HEK293 (cell line): ENCODE measurements around the gene ADRA2B.

ENCODE experiments used
- CTCF ChIA-PET: fragments of 350-600 bp; formaldehyde crosslinking; extraction: SDS; loops from one replicate; lab custom pipeline; 2021; ENCODE audit warnings: antibody characterized with exemption; lab: Yijun Ruan, JAX
- POLR2A ChIA-PET: fragments of 300-600 bp; formaldehyde crosslinking; extraction: SDS; loops from one replicate; lab custom pipeline; 2020; ENCODE audit warnings: antibody characterized with exemption, inconsistent platforms; lab: Yijun Ruan, JAX
- H3K27ac ChIP-seq: fragments of 200-500 bp; sonication (Bioruptor generic); 2 replicates; pipeline ENCODE4 v1.5.1; 2014; ENCODE audit warnings: low read depth, low read length, control low read depth, inconsistent platforms; ENCODE audit errors: extremely low read depth
- H3K36me3 ChIP-seq, 2 experiments: fragments of 200-500 bp in 1 of 2; sonication (Bioruptor generic) in 1 of 2; 1 replicate in 1 of 2; 2 replicates in 1 of 2; pipeline ENCODE4 v1.5.1; 2014 to 2017; ENCODE audit warnings: inconsistent platforms in 2 of 2, low read length in 2 of 2; ENCODE audit not compliant: control insufficient read depth in 2 of 2, insufficient read depth in 1 of 2
- H3K4me1 ChIP-seq: fragments of 200-500 bp; sonication (Bioruptor generic); 2 replicates; pipeline ENCODE4 v1.5.1; 2014; ENCODE audit warnings: mild to moderate bottlenecking, low read length, inconsistent platforms; ENCODE audit not compliant: control insufficient read depth, insufficient read depth
- H3K4me3 ChIP-seq: 2 replicates; pipeline ENCODE4 v1.5.1; 2011; ENCODE audit warnings: low read depth, mild to moderate bottlenecking, control low read depth, low read length, moderate library complexity
- H3K9me3 ChIP-seq: fragments of 200-500 bp; sonication (Bioruptor generic); 2 replicates; pipeline ENCODE4 v1.5.1; 2014; ENCODE audit warnings: low read depth, low read length, inconsistent platforms; ENCODE audit not compliant: control insufficient read depth, insufficient read depth
- KLF16 ChIP-seq: fragments of 450-650 bp; formaldehyde crosslinking; IDR thresholded peaks from 2 replicates; pipeline ENCODE4 v1.5.1; 2017; ENCODE audit warnings: missing biosample characterization, missing genetic modification characterization
- KLF8 ChIP-seq: fragments of 450-650 bp; formaldehyde crosslinking; IDR thresholded peaks from 2 replicates; pipeline ENCODE4 v1.5.1; 2016; ENCODE audit warnings: missing biosample characterization, missing genetic modification characterization
- OSR2 ChIP-seq: fragments of 450-650 bp; formaldehyde crosslinking; IDR thresholded peaks from 2 replicates; pipeline ENCODE4 v1.5.1; 2016; ENCODE audit warnings: missing biosample characterization, missing genetic modification characterization
- SCRT2 ChIP-seq: fragments of 450-650 bp; formaldehyde crosslinking; IDR thresholded peaks from 2 replicates; pipeline ENCODE4 v1.5.1; 2016; ENCODE audit warnings: missing biosample characterization, missing genetic modification characterization
- SP3 ChIP-seq: fragments of 450-650 bp; formaldehyde crosslinking; IDR thresholded peaks from 2 replicates; pipeline ENCODE4 v1.5.1; 2016; ENCODE audit warnings: missing biosample characterization, missing genetic modification characterization
- SP7 ChIP-seq: fragments of 450-650 bp; formaldehyde crosslinking; IDR thresholded peaks from 2 replicates; pipeline ENCODE4 v1.5.1; 2016; ENCODE audit warnings: missing biosample characterization, missing genetic modification characterization
- ZFHX2 ChIP-seq: fragments of 450-650 bp; formaldehyde crosslinking; conservative IDR thresholded peaks from 2 replicates; pipeline ENCODE4 v1.5.1; 2016; ENCODE audit warnings: missing biosample characterization, missing genetic modification characterization
- ZNF132 ChIP-seq: fragments of 450-650 bp; formaldehyde crosslinking; IDR thresholded peaks from 2 replicates; pipeline ENCODE4 v1.5.1; 2017; ENCODE audit warnings: missing biosample characterization, missing genetic modification characterization, borderline replicate concordance
- ZNF133 ChIP-seq: fragments of 450-650 bp; formaldehyde crosslinking; IDR thresholded peaks from 2 replicates; pipeline ENCODE4 v1.5.1; 2016; ENCODE audit warnings: missing biosample characterization, missing genetic modification characterization
- ZNF138 ChIP-seq: fragments of 450-650 bp; formaldehyde crosslinking; IDR thresholded peaks from 2 replicates; pipeline ENCODE4 v1.5.1; 2016; ENCODE audit warnings: missing biosample characterization, missing genetic modification characterization, borderline replicate concordance
- ZNF169 ChIP-seq: fragments of 450-650 bp; formaldehyde crosslinking; IDR thresholded peaks from 2 replicates; pipeline ENCODE4 v1.5.1; 2016; ENCODE audit warnings: missing biosample characterization, missing genetic modification characterization
- ZNF239 ChIP-seq: fragments of 450-650 bp; formaldehyde crosslinking; IDR thresholded peaks from 2 replicates; pipeline ENCODE4 v1.5.1; 2016; ENCODE audit warnings: missing biosample characterization, missing genetic modification characterization
- ZNF544 ChIP-seq: fragments of 450-650 bp; formaldehyde crosslinking; IDR thresholded peaks from 2 replicates; pipeline ENCODE4 v1.5.0; 2017; ENCODE audit warnings: missing biosample characterization, missing genetic modification characterization
- ZNF629 ChIP-seq: fragments of 450-650 bp; formaldehyde crosslinking; IDR thresholded peaks from 2 replicates; pipeline ENCODE4 v1.5.1; 2017; ENCODE audit warnings: missing biosample characterization, missing genetic modification characterization
- ZNF707 ChIP-seq: fragments of 450-650 bp; formaldehyde crosslinking; IDR thresholded peaks from 2 replicates; pipeline ENCODE4 v1.5.1; 2016; ENCODE audit warnings: missing biosample characterization, missing genetic modification characterization
- TF ChIP-seq, protein P1 (sequence below): fragments of 450-650 bp; formaldehyde crosslinking; IDR thresholded peaks from 2 replicates; pipeline ENCODE4 v1.5.1; 2017; ENCODE audit warnings: missing biosample characterization, missing genetic modification characterization
- TF ChIP-seq, protein P2 (sequence below): fragments of 450-650 bp; formaldehyde crosslinking; IDR thresholded peaks from 2 replicates; pipeline ENCODE4 v1.5.1; 2016; ENCODE audit warnings: missing biosample characterization, missing genetic modification characterization

Gene ADRA2B

DNA sequence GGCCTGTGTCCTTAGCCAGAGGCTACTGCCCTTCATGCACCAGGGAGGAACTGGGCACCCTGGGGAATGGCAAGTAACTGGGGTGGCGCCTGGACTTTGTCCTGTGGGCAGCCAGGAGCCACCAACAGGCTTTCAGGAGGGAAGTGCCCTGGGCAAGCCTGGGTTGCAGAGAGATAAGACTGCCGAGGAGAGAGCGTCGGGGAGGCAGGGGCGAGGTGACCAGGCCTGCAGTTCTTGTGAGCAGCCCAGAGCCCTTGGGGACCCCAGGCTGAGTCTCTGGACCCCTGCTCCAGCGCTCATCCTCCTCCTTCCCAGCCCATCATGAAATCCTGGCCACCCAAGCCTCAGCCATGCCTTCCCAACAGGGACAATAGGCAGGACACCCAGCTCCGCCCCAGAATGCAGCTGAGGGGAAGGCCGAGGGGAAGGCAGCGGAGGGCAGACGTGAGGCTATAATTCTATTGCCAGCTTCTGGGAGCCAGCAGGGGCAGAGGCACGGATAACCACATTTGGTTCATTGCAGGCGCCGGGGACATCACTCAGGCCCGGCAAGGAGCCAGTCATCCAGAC, 25.1 kb downstream of the ADRA2B start (continued):
- TF ChIP-seq SP3 (tag by site-specific recombination), result no peak
- TF ChIP-seq SP7, result no peak
- no peak for TF ChIP-seq ZNF544 (tag by site-specific recombination)
- TF ChIP-seq ZNF169, result no peak
- no peak for TF ChIP-seq KLF16 (tag by site-specific recombination)

DNA sequence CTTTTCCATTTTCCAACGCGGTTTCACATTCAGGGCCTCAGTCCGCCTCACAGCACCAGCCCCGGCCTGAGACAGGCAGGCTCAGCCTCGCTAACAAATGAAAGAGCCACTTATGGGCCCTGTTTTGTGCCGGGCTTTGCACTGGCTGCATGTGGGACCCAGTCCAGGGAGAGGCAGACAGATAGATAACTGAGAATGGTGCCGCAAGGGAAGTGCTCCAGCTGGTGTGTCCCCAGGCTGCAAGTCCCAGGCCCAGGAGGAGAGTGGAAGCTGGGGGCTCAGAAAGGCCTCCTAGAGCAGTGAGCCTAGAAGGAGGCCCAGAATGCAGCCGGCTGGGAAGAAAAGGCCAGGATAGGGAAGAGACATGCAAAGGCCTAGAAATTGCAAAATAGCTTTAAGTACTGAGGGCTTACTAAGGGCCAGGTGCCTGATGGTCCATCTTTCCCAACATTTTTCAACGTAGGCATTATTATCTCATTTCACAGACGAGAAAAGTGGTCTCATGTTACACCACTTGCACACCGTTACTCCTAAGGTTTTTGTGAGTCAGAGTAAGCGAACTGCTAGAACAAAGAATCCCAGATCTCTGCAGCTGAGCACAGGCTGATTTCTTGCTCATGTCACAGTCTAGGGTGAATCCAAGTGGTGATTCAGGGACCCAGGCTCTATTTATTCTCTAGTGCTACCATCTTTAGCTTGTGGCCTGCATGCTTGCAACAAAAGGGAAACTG, 26.0 kb downstream of the ADRA2B start:
- Histone ChIP-seq H3K4me3 (no peak overlapping the region), H3K4me1 (no peaks in the 10 kb centered on the region), H3K36me3 (no peaks in the 10 kb centered on the region), H3K27ac (peak overlapping the region; percentile 8; the same call in 1 of the 2 replicates), H3K9me3 (no peaks in the 10 kb centered on the region)
- TF ChIP-seq ZNF138 (tag by site-specific recombination) (no peak), SCRT2 (tag by site-specific recombination) (0 out of 2 replicates have a peak, but pooled peaks have one; percentile 40), ZNF629 (0 out of 2 replicates have a peak, but pooled peaks have one; percentile 17)
- TF ChIP-seq, protein P1, sequence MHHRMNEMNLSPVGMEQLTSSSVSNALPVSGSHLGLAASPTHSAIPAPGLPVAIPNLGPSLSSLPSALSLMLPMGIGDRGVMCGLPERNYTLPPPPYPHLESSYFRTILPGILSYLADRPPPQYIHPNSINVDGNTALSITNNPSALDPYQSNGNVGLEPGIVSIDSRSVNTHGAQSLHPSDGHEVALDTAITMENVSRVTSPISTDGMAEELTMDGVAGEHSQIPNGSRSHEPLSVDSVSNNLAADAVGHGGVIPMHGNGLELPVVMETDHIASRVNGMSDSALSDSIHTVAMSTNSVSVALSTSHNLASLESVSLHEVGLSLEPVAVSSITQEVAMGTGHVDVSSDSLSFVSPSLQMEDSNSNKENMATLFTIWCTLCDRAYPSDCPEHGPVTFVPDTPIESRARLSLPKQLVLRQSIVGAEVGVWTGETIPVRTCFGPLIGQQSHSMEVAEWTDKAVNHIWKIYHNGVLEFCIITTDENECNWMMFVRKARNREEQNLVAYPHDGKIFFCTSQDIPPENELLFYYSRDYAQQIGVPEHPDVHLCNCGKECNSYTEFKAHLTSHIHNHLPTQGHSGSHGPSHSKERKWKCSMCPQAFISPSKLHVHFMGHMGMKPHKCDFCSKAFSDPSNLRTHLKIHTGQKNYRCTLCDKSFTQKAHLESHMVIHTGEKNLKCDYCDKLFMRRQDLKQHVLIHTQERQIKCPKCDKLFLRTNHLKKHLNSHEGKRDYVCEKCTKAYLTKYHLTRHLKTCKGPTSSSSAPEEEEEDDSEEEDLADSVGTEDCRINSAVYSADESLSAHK (tag by site-specific recombination), result peak; percentile 44; the same call in 1 of the 2 replicates
- POLR2A ChIA-PET, result no interaction called here
- CTCF ChIA-PET, result interaction anchor here (0.9 to 1.0 kb wide), 2 partner anchors 27 to 97 kb away, joined by 3 to 4 read pairs; no protein-coding TSS in a partner anchor

DNA sequence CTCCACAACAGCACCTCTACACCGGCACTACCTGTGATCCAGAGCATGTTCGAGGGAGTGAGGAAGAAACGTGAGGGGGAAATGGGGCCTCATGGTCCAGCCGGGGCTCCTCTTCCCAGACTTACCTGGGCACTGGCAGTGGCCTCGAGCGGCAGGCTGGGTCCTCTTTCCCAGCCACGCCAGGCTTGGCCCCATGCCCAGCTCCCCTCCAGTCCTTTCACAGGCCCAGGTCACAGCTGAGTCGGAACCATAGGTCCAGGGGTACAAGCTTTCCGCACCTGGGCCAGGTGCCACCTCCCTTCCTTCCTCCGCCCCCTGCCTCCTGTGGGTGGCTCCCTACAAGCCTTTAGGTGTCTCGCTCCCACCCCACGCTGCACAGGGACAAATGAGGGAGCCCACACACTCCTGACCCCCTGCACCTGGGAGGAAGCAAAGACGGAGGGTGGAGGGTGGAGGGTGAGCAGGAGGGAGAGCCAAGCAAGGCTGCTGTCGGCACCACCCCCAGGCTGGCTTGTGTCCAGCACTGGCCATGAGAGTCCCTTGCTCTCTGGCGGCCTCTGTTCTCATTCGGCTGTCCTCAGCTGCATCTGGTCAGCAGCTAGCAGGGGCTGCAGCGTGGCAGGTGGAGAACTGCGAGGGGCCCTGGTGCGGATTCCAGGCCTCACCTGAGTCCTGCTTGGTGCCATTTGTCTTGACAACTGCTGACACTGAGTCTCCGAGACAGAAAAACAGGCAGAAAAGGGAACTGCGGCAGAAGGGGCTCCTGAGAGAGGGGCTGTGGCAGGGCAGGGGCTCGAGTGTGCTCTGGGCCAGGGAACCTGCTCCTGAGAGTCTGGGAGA, 26.8 kb downstream of the ADRA2B start:
- Histone ChIP-seq H3K4me1 (no peaks in the 10 kb centered on the region), H3K36me3 (no peaks in the 10 kb centered on the region), H3K9me3 (no peaks in the 10 kb centered on the region), H3K27ac (no peak overlapping the region), H3K4me3 (no peak overlapping the region)
- TF ChIP-seq ZNF239, result no peak
- TF ChIP-seq ZNF132 (tag by site-specific recombination), result no peak
- TF ChIP-seq ZNF133 (tag by site-specific recombination), result no peak
- no peak for TF ChIP-seq OSR2 (tag by site-specific recombination)
- 0 out of 2 replicates have a peak, but pooled peaks have one; percentile 7 for TF ChIP-seq ZFHX2 (tag by site-specific recombination)
- TF ChIP-seq KLF8, result no peak
- TF ChIP-seq ZNF707 (tag by site-specific recombination), result no peak
- TF ChIP-seq, protein P2, sequence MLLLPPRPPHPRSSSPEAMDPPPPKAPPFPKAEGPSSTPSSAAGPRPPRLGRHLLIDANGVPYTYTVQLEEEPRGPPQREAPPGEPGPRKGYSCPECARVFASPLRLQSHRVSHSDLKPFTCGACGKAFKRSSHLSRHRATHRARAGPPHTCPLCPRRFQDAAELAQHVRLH (tag by site-specific recombination), result no peak
- POLR2A ChIA-PET, result no interaction called here
- CTCF ChIA-PET, result interaction anchor here (1.0 kb wide), 1 partner anchor 27 kb away, joined by 4 read pairs; no protein-coding TSS in a partner anchor
